Neural progenitor cell (in vitro differentiated cells): ENCODE measurements around the gene MRM3. TPM values are rescaled to one million over a fixed set of nuclear protein-coding genes. Genes with fewer than 3 reads are reported as not detected.
"Not testable (repeated sequence)": the region's sequence is repeated elsewhere in the genome, so short reads cannot be mapped to it uniquely, and the experiment has no call there.

ENCODE experiments used
- DNase-seq: peaks from one replicate; pipeline ENCODE4 v3.0.0-alpha.2; 2016; ENCODE audit warnings: low spot score
- H2AFZ ChIP-seq: fragments of 200-600 bp; sonication (generic); replicated peaks from 2 replicates; pipeline ENCODE4 v1.6.1; 2016; ENCODE audit warnings: antibody characterized with exemption
- H3F3A ChIP-seq: fragments of 200-600 bp; sonication (generic); 2 replicates; pipeline ENCODE4 v1.6.1; 2016; ENCODE audit warnings: antibody characterized with exemption, low read depth
- H3K27ac ChIP-seq: fragments of 200-600 bp; sonication (generic); 2 replicates; pipeline ENCODE4 v1.5.1; 2016; ENCODE audit warnings: mild to moderate bottlenecking
- H3K27me3 ChIP-seq: fragments of 200-600 bp; sonication (generic); 2 replicates; pipeline ENCODE4 v1.6.1; 2016; ENCODE audit warnings: mild to moderate bottlenecking, moderate library complexity
- H3K36me3 ChIP-seq: fragments of 200-600 bp; sonication (generic); 2 replicates; pipeline ENCODE4 v1.5.1; 2016
- H3K4me1 ChIP-seq: fragments of 200-600 bp; sonication (generic); 2 replicates; pipeline ENCODE4 v1.6.1; 2016; ENCODE audit warnings: mixed run types
- H3K4me2 ChIP-seq: fragments of 200-600 bp; sonication (generic); 2 replicates; pipeline ENCODE4 v1.6.1; 2016
- H3K4me3 ChIP-seq: fragments of 200-600 bp; sonication (generic); 2 replicates; pipeline ENCODE4 v1.5.1; 2016
- H3K79me2 ChIP-seq: fragments of 200-600 bp; sonication (generic); 2 replicates; pipeline ENCODE4 v1.6.1; 2016; ENCODE audit warnings: low read depth
- H3K9ac ChIP-seq: fragments of 200-600 bp; sonication (generic); 2 replicates; pipeline ENCODE4 v1.6.1; 2016
- H3K9me3 ChIP-seq: fragments of 200-600 bp; sonication (generic); 2 replicates; pipeline ENCODE4 v1.5.1; 2016; ENCODE audit warnings: low read depth
- H4K20me1 ChIP-seq: fragments of 200-600 bp; sonication (generic); 2 replicates; pipeline ENCODE4 v1.6.1; 2016; ENCODE audit warnings: low read depth
- H3K27ac Mint-ChIP-seq: 3 replicates; pipeline ENCODE4 v1.8.0; 2021; ENCODE audit warnings: mixed read lengths
- H3K27me3 Mint-ChIP-seq: 2 replicates; pipeline ENCODE4 v1.8.0; 2022; ENCODE audit warnings: low read depth, mild to moderate bottlenecking, inconsistent platforms, moderate library complexity, mixed read lengths; ENCODE audit not compliant: insufficient read depth
- H3K36me3 Mint-ChIP-seq: 3 replicates; pipeline ENCODE4 v1.8.0; 2021; ENCODE audit warnings: mixed read lengths
- H3K4me1 Mint-ChIP-seq: 3 replicates; pipeline ENCODE4 v1.8.0; 2021; ENCODE audit warnings: mixed read lengths
- H3K4me3 Mint-ChIP-seq: 3 replicates; pipeline ENCODE4 v1.8.0; 2021; ENCODE audit warnings: mild to moderate bottlenecking, moderate library complexity, mixed read lengths
- H3K9me3 Mint-ChIP-seq: 3 replicates; pipeline ENCODE4 v1.8.0; 2020; ENCODE audit warnings: mixed read lengths
- CTCF ChIP-seq: fragments of 200-600 bp; sonication (generic); IDR thresholded peaks from 2 replicates; pipeline ENCODE4 v1.5.1; 2017; ENCODE audit warnings: antibody characterized with exemption, mild to moderate bottlenecking
- EZH2 ChIP-seq: fragments of 200-600 bp; sonication (generic); IDR thresholded peaks from 2 replicates; pipeline ENCODE4 v1.6.1; 2017; ENCODE audit warnings: antibody characterized with exemption, mild to moderate bottlenecking, moderate library complexity
- EZH2phosphoT487 ChIP-seq: fragments of 200-600 bp; sonication (generic); IDR thresholded peaks from 2 replicates; pipeline ENCODE4 v1.6.1; 2017; ENCODE audit warnings: antibody characterized with exemption
- total RNA-seq: library from RNA; depleted of rRNA; stranded (reverse); fragments of >200 nt; gene quantifications from 2 replicates; pipeline ENCODE4 v1.2.3, GENCODE V29; 2015; ENCODE audit warnings: low replicate concordance

MRM3 gene
- total RNA-seq, 1 donor from 2014 or later, result 22.3 TPM

GRCh38 chr17:787641-788221 lies 5.6 kb downstream of the MRM3 start:
- no peak overlapping the region for H3K4me3 Mint-ChIP-seq
- H3K36me3 Mint-ChIP-seq, result peaks cover 19% of the 10 kb centered on the region
- H3K27ac Mint-ChIP-seq, result no peak overlapping the region
- Histone ChIP-seq H3K36me3 (no peaks in the 10 kb centered on the region), H3K9ac (no peak overlapping the region), H3K79me2 (peaks cover 29% of the 10 kb centered on the region), H4K20me1 (peaks cover 9% of the 10 kb centered on the region), H3K27ac (no peak overlapping the region), H3K4me1 (peaks cover 12% of the 10 kb centered on the region), H3F3A (peaks cover 5% of the 10 kb centered on the region), H2AFZ (no peak overlapping the region), H3K9me3 (no peaks in the 10 kb centered on the region), H3K4me3 (no peak overlapping the region), H3K27me3 (no peaks in the 10 kb centered on the region), H3K4me2 (no peak overlapping the region)
- no peak for DNase-seq
- H3K9me3 Mint-ChIP-seq, result no peaks in the 10 kb centered on the region
- peaks cover 6% of the 10 kb centered on the region for H3K27me3 Mint-ChIP-seq
- H3K4me1 Mint-ChIP-seq, result peaks cover 20% of the 10 kb centered on the region
- TF ChIP-seq EZH2 (no peak), CTCF (no peak), EZH2phosphoT487 (no peak)

GRCh38 chr17:788551-788950 lies 6.4 kb downstream of the MRM3 start:
- H3K27ac Mint-ChIP-seq, result no peak overlapping the region
- H4K20me1 ChIP-seq, result peaks cover under 1% of the 10 kb centered on the region
- no peak overlapping the region for H3K4me3 ChIP-seq
- no peak overlapping the region for H3K4me2 ChIP-seq
- H3K9me3 Mint-ChIP-seq, result no peaks in the 10 kb centered on the region
- H3K36me3 ChIP-seq, result no peaks in the 10 kb centered on the region
- peaks cover 5% of the 10 kb centered on the region for H3F3A ChIP-seq
- H3K36me3 Mint-ChIP-seq, result peaks cover 16% of the 10 kb centered on the region
- no peak for DNase-seq
- no peaks in the 10 kb centered on the region for H3K27me3 ChIP-seq
- H3K9me3 ChIP-seq, result no peaks in the 10 kb centered on the region
- no peak for TF ChIP-seq EZH2phosphoT487
- no peak for TF ChIP-seq EZH2
- TF ChIP-seq CTCF, result no peak
- H3K9ac ChIP-seq, result no peak overlapping the region
- no peak overlapping the region for H3K4me3 Mint-ChIP-seq
- peaks cover 4% of the 10 kb centered on the region for H3K27me3 Mint-ChIP-seq
- H3K4me1 ChIP-seq, result peaks cover 5% of the 10 kb centered on the region
- peaks cover 14% of the 10 kb centered on the region for H3K4me1 Mint-ChIP-seq
- no peak overlapping the region for H3K27ac ChIP-seq
- H2AFZ ChIP-seq, result no peak overlapping the region
- H3K79me2 ChIP-seq, result peaks cover 21% of the 10 kb centered on the region

GRCh38 chr17:789160-789840 lies 7.1 kb downstream of the MRM3 start:
- no peak overlapping the region for H3K9ac ChIP-seq
- H3K36me3 ChIP-seq, result no peaks in the 10 kb centered on the region
- Mint-ChIP-seq H3K27ac (no peak overlapping the region), H3K9me3 (no peaks in the 10 kb centered on the region), H3K4me1 (peaks cover 13% of the 10 kb centered on the region), H3K27me3 (peaks cover 5% of the 10 kb centered on the region), H3K4me3 (no peak overlapping the region), H3K36me3 (peaks cover 16% of the 10 kb centered on the region)
- no peak overlapping the region for H2AFZ ChIP-seq
- no peaks in the 10 kb centered on the region for H3K27me3 ChIP-seq
- DNase-seq, result no peak
- no peak overlapping the region for H3K4me2 ChIP-seq
- H3K4me1 ChIP-seq, result no peaks in the 10 kb centered on the region
- H3K4me3 ChIP-seq, result no peak overlapping the region
- no peaks in the 10 kb centered on the region for H3K9me3 ChIP-seq
- H4K20me1 ChIP-seq, result no peaks in the 10 kb centered on the region
- TF ChIP-seq CTCF (no peak), EZH2 (no peak), EZH2phosphoT487 (no peak)
- peaks cover 13% of the 10 kb centered on the region for H3K79me2 ChIP-seq
- H3F3A ChIP-seq, result peaks cover 5% of the 10 kb centered on the region
- H3K27ac ChIP-seq, result no peak overlapping the region

- H3K79me2 ChIP-seq, H3K36me3 ChIP-seq, H3K9me3 ChIP-seq, H3K9me3 Mint-ChIP-seq, H3K4me2 ChIP-seq, H3F3A ChIP-seq, DNase-seq, H3K27ac ChIP-seq, H3K4me1 ChIP-seq, H3K9ac ChIP-seq, H4K20me1 ChIP-seq, H2AFZ ChIP-seq, H3K4me3 ChIP-seq, H3K27ac Mint-ChIP-seq, H3K27me3 Mint-ChIP-seq, H3K27me3 ChIP-seq: not testable (repeated sequence)
- peak overlapping the region; percentile 55 for H3K4me3 Mint-ChIP-seq
- peaks cover 22% of the 10 kb centered on the region for H3K4me1 Mint-ChIP-seq
- peaks cover 20% of the 10 kb centered on the region for H3K36me3 Mint-ChIP-seq
Measured at GRCh38 chr17:789931-790873, 8.0 kb downstream of the MRM3 start.

- H2AFZ ChIP-seq, H3K9me3 ChIP-seq, H3K4me2 ChIP-seq, H3K27ac Mint-ChIP-seq, H3K4me3 ChIP-seq, H4K20me1 ChIP-seq, H3K9ac ChIP-seq, DNase-seq, H3K36me3 ChIP-seq, H3K27me3 ChIP-seq, H3K27me3 Mint-ChIP-seq, H3K4me3 Mint-ChIP-seq, H3K9me3 Mint-ChIP-seq, H3K27ac ChIP-seq, H3K4me1 ChIP-seq, H3K79me2 ChIP-seq: not testable (repeated sequence)
- peaks cover 20% of the 10 kb centered on the region for H3K36me3 Mint-ChIP-seq
- peaks cover 12% of the 10 kb centered on the region for H3F3A ChIP-seq
- H3K4me1 Mint-ChIP-seq, result peaks cover 28% of the 10 kb centered on the region
Measured at GRCh38 chr17:790874-791247, 8.7 kb downstream of the MRM3 start.
